Bladder microvascular endothelial cell (primary cell): ENCODE results near the gene ZNF248. TPM values are rescaled to one million over a fixed set of nuclear protein-coding genes. Genes with fewer than 3 reads are reported as not detected.

Experiments
- total RNA-seq: library from RNA; depleted of rRNA; stranded (reverse); fragments of >200 nt; gene quantifications from 2 replicates; pipeline ENCODE4 v1.2.3, GENCODE V29; 2014

The ZNF248 gene
- total RNA-seq: 3.2 and 8.9 TPM in 2 replicates

GRCh38 chr10:37857287-37858211 lies at the start of gene ZNF248:
TSS of gene ZNF248 (minus strand) at chr10:37857610. CDS start at chr10:37856310, 1,300 bp downstream.

Other genes with a start within 250 kb of the ZNF248 start
- gene ZNF25, start 119.0 kb upstream of the ZNF248 start, total RNA-seq: 3.2 and 8.1 TPM in 2 replicates
- 8.1 and 24.0 TPM in 2 replicates for gene ZNF33A, start 153.1 kb upstream of the ZNF248 start, total RNA-seq
- 6.0 and 11.8 TPM in 2 replicates for gene ZNF37A, start 236.7 kb upstream of the ZNF248 start, total RNA-seq